Gastroesophageal sphincter (tissue), 3 donors: ENCODE measurements around the gene MLNR.

ENCODE experiments used
- CTCF ChIP-seq, 4 experiments: fragments of 200-600 bp in 2 of 4; fragments of 450-650 bp in 2 of 4; sonication (generic) in 1 of 4; IDR thresholded peaks; one replicate each; pipeline ENCODE4 v1.5.1; 2017 to 2019; ENCODE audit warnings: antibody characterized with exemption in 4 of 4, mild to moderate bottlenecking in 2 of 4, moderate library complexity in 2 of 4
- POLR2A ChIP-seq, 2 donors: fragments of 450-650 bp; IDR thresholded peaks; one replicate each; pipeline ENCODE4 v1.6.1; 2017; ENCODE audit warnings: antibody characterized with exemption in 2 of 2, mild to moderate bottlenecking in 2 of 2, moderate library complexity in 1 of 2

GRCh38 chr13:49256841-49257240 is 36.7 kb downstream of the MLNR start:
- TF ChIP-seq CTCF (IDR thresholded peaks at IDR 0.05) (no peak), POLR2A (IDR thresholded peaks at IDR 0.05) (no peak)
